Suprapubic skin (tissue), 3 donors: Measurements from ENCODE around the gene TMEM235.

Experiments
- EP300 ChIP-seq: sonication (generic); formaldehyde crosslinking; IDR thresholded peaks from one replicate; pipeline ENCODE4 v1.6.1; 2017; ENCODE audit warnings: antibody characterized with exemption
- POLR2A ChIP-seq, 2 donors: fragments of 450-650 bp; IDR thresholded peaks; one replicate each; pipeline ENCODE4 v1.6.1; 2017; ENCODE audit warnings: antibody characterized with exemption in 2 of 2, mild to moderate bottlenecking in 2 of 2, moderate library complexity in 2 of 2
- TF ChIP-seq, protein P1 (sequence below), 2 donors: fragments of 200-600 bp in 1 of 2; fragments of 450-650 bp in 1 of 2; sonication (generic) in 1 of 2; IDR thresholded peaks; one replicate each; pipeline ENCODE4 v1.5.1; 2016 to 2019; ENCODE audit warnings: antibody characterized with exemption in 2 of 2, mild to moderate bottlenecking in 1 of 2, moderate library complexity in 1 of 2

DNA sequence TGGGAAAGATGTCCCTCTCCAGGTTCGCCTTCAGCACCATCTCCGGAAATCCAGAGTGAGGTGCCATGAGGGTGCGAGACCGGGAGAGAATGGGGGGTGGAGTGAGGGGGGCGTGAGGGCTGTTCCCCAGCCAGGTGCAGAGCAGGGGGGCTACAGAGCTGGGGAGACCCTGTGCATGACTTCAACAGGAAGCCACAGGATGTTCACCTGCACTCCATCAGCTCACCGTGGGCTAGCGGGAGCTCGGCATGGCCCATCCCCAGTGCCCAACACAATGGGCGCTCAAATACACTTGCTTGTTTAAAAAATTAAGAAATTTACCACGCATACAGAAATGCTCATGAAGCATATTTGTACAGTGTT, 27.7 kb downstream of the TMEM235 start:
- TF ChIP-seq POLR2A (IDR thresholded peaks at IDR 0.05) (no peak), EP300 (no peak)
- TF ChIP-seq, protein P1, sequence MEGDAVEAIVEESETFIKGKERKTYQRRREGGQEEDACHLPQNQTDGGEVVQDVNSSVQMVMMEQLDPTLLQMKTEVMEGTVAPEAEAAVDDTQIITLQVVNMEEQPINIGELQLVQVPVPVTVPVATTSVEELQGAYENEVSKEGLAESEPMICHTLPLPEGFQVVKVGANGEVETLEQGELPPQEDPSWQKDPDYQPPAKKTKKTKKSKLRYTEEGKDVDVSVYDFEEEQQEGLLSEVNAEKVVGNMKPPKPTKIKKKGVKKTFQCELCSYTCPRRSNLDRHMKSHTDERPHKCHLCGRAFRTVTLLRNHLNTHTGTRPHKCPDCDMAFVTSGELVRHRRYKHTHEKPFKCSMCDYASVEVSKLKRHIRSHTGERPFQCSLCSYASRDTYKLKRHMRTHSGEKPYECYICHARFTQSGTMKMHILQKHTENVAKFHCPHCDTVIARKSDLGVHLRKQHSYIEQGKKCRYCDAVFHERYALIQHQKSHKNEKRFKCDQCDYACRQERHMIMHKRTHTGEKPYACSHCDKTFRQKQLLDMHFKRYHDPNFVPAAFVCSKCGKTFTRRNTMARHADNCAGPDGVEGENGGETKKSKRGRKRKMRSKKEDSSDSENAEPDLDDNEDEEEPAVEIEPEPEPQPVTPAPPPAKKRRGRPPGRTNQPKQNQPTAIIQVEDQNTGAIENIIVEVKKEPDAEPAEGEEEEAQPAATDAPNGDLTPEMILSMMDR (IDR thresholded peaks at IDR 0.05), result no peak
